Measurements from ENCODE around the gene IGF2. TPM values are rescaled to one million over a fixed set of nuclear protein-coding genes. Genes with fewer than 3 reads are reported as not detected.

Gene IGF2
- total and polyA plus RNA-seq, 2 of the 8 experiments (the other 6 are each of a cell fraction or from before 2014, with no cell fraction given), result 0.74 to 1.5 TPM

GRCh38 chr11:2120359-2121100 is 18.7 kb downstream of the IGF2 start:
- FAIRE-seq (no peak), DNase-seq (ENCODE audit: low read depth in 1 of 2, low spot score in 2 of 2) (peak in 1 of 2 experiments; percentile 47)
- Histone ChIP-seq H3K9ac (replicated peaks in 1 of 4; ENCODE audit: extremely low read depth in 1 of 4, low read depth in 3 of 4, low read length in 3 of 4) (no peak overlapping the region), H3K79me1 (ENCODE audit: low read depth, low read length) (no peaks in the 10 kb centered on the region), H3K4ac (replicated peaks; ENCODE audit: insufficient read length, low read depth, low read length) (no peak overlapping the region), H3K23ac (ENCODE audit: insufficient read length) (no peak overlapping the region), H3K18ac (ENCODE audit: extremely low read depth, low read length) (no peak overlapping the region; the same call in 1 of the 2 replicates), H3K23me2 (ENCODE audit: low read depth, low read length) (peaks cover 6% of the 10 kb centered on the region; the same call in 1 of the 2 replicates), H2BK15ac (ENCODE audit: low read length) (no peak overlapping the region), H2AFZ (ENCODE audit: low read length) (no peak overlapping the region), H3K56ac (replicated peaks; ENCODE audit: insufficient read length, low read depth, low read length) (peak overlapping the region; percentile 39), H2AK5ac (ENCODE audit: low read depth, low read length) (no peak overlapping the region), H4K91ac (replicated peaks; ENCODE audit: insufficient read length, low read length) (no peak overlapping the region), H4K5ac (ENCODE audit: insufficient read length, low read depth, low read length) (no peak overlapping the region), H3K79me2 (ENCODE audit: control insufficient read depth in 1 of 2, insufficient read depth in 2 of 2, low read length in 2 of 2) (no peaks in the 10 kb centered on the region), H3K27ac (ENCODE audit: low read depth, low read length) (no peak overlapping the region), H3K4me1 (replicated peaks in 1 of 4; ENCODE audit: control insufficient read depth in 3 of 4, insufficient read depth in 4 of 4, low read length in 3 of 4) (peaks cover 0 to 5% (median 0%) of the 10 kb centered on the region in 4 experiments; a peak in 1 of 7 replicates), H2BK20ac (ENCODE audit: low read length) (no peak overlapping the region), H3K4me3 (ENCODE audit: extremely low read depth in 1 of 4, insufficient read depth in 2 of 4, low read depth in 3 of 4, low read length in 4 of 4) (no peak overlapping the region), H4K8ac (ENCODE audit: extremely low read depth, insufficient read depth, low read length) (no peak overlapping the region), H3K4me2 (ENCODE audit: insufficient read depth in 1 of 2, low read depth in 2 of 2, low read length in 2 of 2) (no peak overlapping the region), H3K14ac (ENCODE audit: insufficient read length) (no peak overlapping the region), H2BK12ac (ENCODE audit: low read depth, low read length) (no peak overlapping the region), H3K9me3 (ENCODE audit: insufficient read depth in 2 of 2, low read depth in 1 of 2, low read length in 1 of 2) (peaks cover 8 to 13% of the 10 kb centered on the region in 2 experiments), H4K20me1 (replicated peaks in 1 of 2; ENCODE audit: control insufficient read depth in 1 of 2, insufficient read depth in 2 of 2, low read length in 2 of 2) (peaks cover 0 to 1% of the 10 kb centered on the region in 2 experiments), H3K36me3 (ENCODE audit: control insufficient read depth in 2 of 4, insufficient read depth in 4 of 4, low read length in 3 of 4) (no peaks in the 10 kb centered on the region), H3K27me3 (replicated peaks in 1 of 4; ENCODE audit: control insufficient read depth in 3 of 4, extremely low read depth in 1 of 4, insufficient read depth in 3 of 4, low read length in 3 of 4) (no peaks in the 10 kb centered on the region; a peak in 1 of 7 replicates), H2BK5ac (ENCODE audit: low read depth, low read length) (no peak overlapping the region), H2BK120ac (replicated peaks; ENCODE audit: low read depth, low read length) (no peak overlapping the region)
- ChIA-PET CTCF (ENCODE audit: partially characterized antibody) (interaction anchor here (0.6 to 3.0 kb wide), 11 partner anchors 9 to 83 kb away, joined by 3 to 21 read pairs (median 4); no protein-coding TSS in a partner anchor), POLR2A (ENCODE audit: partially characterized antibody) (interaction anchor here (0.9 to 1.5 kb wide), 3 partner anchors 10 to 24 kb away, joined by 4 to 5 read pairs (median 4); no protein-coding TSS in a partner anchor)
- TF ChIP-seq RAD21 (IDR thresholded peaks at IDR 0.05 in 1 of 2, conservative IDR thresholded peaks at IDR 0.05 in 1 of 2; ENCODE audit: low read depth in 2 of 2, low read length in 2 of 2) (0 out of 4 replicates have a peak, but pooled peaks of 1 of the 2 experiments have one; percentile 3), USF2 (IDR thresholded peaks at IDR 0.05; ENCODE audit: low read length) (no peak), TAF7 (optimal IDR thresholded peaks at IDR 0.05; ENCODE audit: borderline replicate concordance, low read depth, low read length) (no peak), CTCF (IDR thresholded peaks at IDR 0.05; ENCODE audit: control extremely low read depth in 1 of 3, insufficient read depth in 1 of 3, low read depth in 1 of 3, low read length in 3 of 3) (peak; percentile 22 to 25 (median 22); a peak in 3 of 4 replicates)
- WGBS, 2 experiments (ENCODE audit: extremely low coverage in 1 of 2, insufficient coverage in 1 of 2, insufficient read length in 1 of 2, insufficient replicate concordance in 2 of 2, low coverage in 1 of 2, low lambda C conversion rate in 2 of 2, missing lambda C conversion rate in 1 of 2), result 76% methylated on average over 14 of the region's 23 CpGs; no CpG with 5 or more reads in 1 of the 2 experiments

Measured in H1 (cell line).